Fibroblast of skin of left quadriceps (primary cell): ENCODE results near the gene PAWR.
A peak's percentile ranks its signal among the peaks of the same experiment; 100 is the strongest.
"Not testable (repeated sequence)": the region's sequence is repeated elsewhere in the genome, so short reads cannot be mapped to it uniquely, and the experiment has no call there.

ENCODE experiments used
- DNase-seq, 2 experiments: peaks; one replicate each; pipeline ENCODE4 v3.0.0-alpha.2; 2013; ENCODE audit warnings: low read depth in 2 of 2

Gene PAWR

GRCh38 chr12:79548610-79548924 is 142.2 kb downstream of the PAWR start:
- DNase-seq = no peak

GRCh38 chr12:79547735-79548609 is 142.8 kb downstream of the PAWR start:
- peak; percentile 48 to 59 for DNase-seq

GRCh38 chr12:79547044-79547734 is 143.6 kb downstream of the PAWR start:
- DNase-seq = peak; percentile 75 to 80

- no peak for DNase-seq
Observed at GRCh38 chr12:79546466-79547043, 144.2 kb downstream of the PAWR start.

- DNase-seq = not testable (repeated sequence)
Observed at GRCh38 chr12:79544439-79544838, 146.3 kb downstream of the PAWR start.

- no peak for DNase-seq
Observed at GRCh38 chr12:79537675-79538074, 153.1 kb downstream of the PAWR start.

GRCh38 chr12:79535751-79536150 is 155.0 kb downstream of the PAWR start:
- DNase-seq = no peak
